B cell (primary cell): ENCODE measurements around the gene ELMO1. TPM values are rescaled to one million over a fixed set of nuclear protein-coding genes. Genes with fewer than 3 reads are reported as not detected.
A peak's percentile ranks its signal among the peaks of the same experiment; 100 is the strongest.

Experiments
- ATAC-seq: fragments of 200-7000 bp; cut with Tn5 transposase; one replicate; pipeline ENCODE4 v1.10.0; 2021; ENCODE audit warnings: low read depth, mild to moderate bottlenecking, moderate number of reproducible peaks, moderate library complexity
- CTCF ChIA-PET: fragments of 350-600 bp; sonication (Branson Sonifier 250); formaldehyde crosslinking; loops from one replicate; lab custom pipeline; 2021; ENCODE audit warnings: antibody characterized with exemption, inconsistent platforms; lab: Charles Lee
- POLR2A ChIA-PET: fragments of 350-600 bp; sonication (Branson Sonifier 250); formaldehyde crosslinking; loops from one replicate; lab custom pipeline; 2021; ENCODE audit warnings: antibody characterized with exemption; lab: Charles Lee
- DNase-seq: peaks from one replicate; pipeline ENCODE4 v3.0.0; 2013
- H2AFZ ChIP-seq: 2 replicates; pipeline ENCODE4 v1.6.1; 2012; ENCODE audit warnings: mild to moderate bottlenecking, low read depth, low read length; ENCODE audit not compliant: insufficient read depth, poor library complexity, severe bottlenecking
- H3K27ac ChIP-seq, 2 donors: 1 replicate in 1 of 2; 2 replicates in 1 of 2; pipeline ENCODE4 v1.5.1; 2012 to 2013; ENCODE audit warnings: low read length in 2 of 2, mild to moderate bottlenecking in 2 of 2, moderate library complexity in 1 of 2
- H3K27me3 ChIP-seq, 4 experiments: fragments of 200-600 bp in 1 of 4; sonication (generic) in 1 of 4; replicated peaks in 1 of 4; 1 replicate in 2 of 4; 2 replicates in 2 of 4; pipeline versions ENCODE4 v1.6.1 to v1.7.0; 2013 to 2016; ENCODE audit warnings: low read length in 3 of 4, mild to moderate bottlenecking in 2 of 4, mixed read lengths in 1 of 4, moderate library complexity in 1 of 4; ENCODE audit not compliant: insufficient read depth in 4 of 4, control insufficient read depth in 3 of 4; ENCODE audit errors: control extremely low read depth in 1 of 4
- H3K36me3 ChIP-seq, 2 experiments: replicated peaks in 1 of 2; 1 replicate in 1 of 2; 2 replicates in 1 of 2; pipeline versions ENCODE4 v1.6.1 to v1.7.1; 2013; ENCODE audit warnings: low read length in 1 of 2; ENCODE audit not compliant: insufficient read depth in 2 of 2, control insufficient read depth in 1 of 2; ENCODE audit errors: control extremely low read depth in 1 of 2, extremely low read depth in 1 of 2
- H3K4me1 ChIP-seq, 2 donors: fragments of 200-600 bp in 1 of 2; sonication (generic) in 1 of 2; 1 replicate in 1 of 2; 2 replicates in 1 of 2; pipeline versions ENCODE4 v1.5.1 to v1.6.1; 2013 to 2017; ENCODE audit warnings: low read length in 2 of 2; ENCODE audit not compliant: control insufficient read depth in 2 of 2, insufficient read depth in 2 of 2
- H3K4me2 ChIP-seq: replicated peaks from 2 replicates; pipeline ENCODE3; 2012; ENCODE audit warnings: mild to moderate bottlenecking, low read depth, low read length; ENCODE audit not compliant: poor library complexity, severe bottlenecking
- H3K4me3 ChIP-seq, 5 experiments: fragments of 200-600 bp in 1 of 5; sonication (generic) in 1 of 5; 1 replicate in 3 of 5; 2 replicates in 2 of 5; pipeline versions ENCODE4 v1.5.1 to v1.7.0; 2011 to 2016; ENCODE audit warnings: low read length in 4 of 5, mild to moderate bottlenecking in 4 of 5, low read depth in 2 of 5, control low read depth in 1 of 5, moderate library complexity in 1 of 5; ENCODE audit not compliant: insufficient read depth in 1 of 5; ENCODE audit errors: control extremely low read depth in 1 of 5, extremely low read depth in 1 of 5
- H3K79me2 ChIP-seq: fragments of 200-600 bp; sonication (generic); one replicate; pipeline ENCODE4 v1.6.0; 2016; ENCODE audit warnings: low read length; ENCODE audit not compliant: control insufficient read depth, insufficient read depth
- H3K9ac ChIP-seq: fragments of 200-600 bp; sonication (generic); 2 replicates; pipeline ENCODE4 v1.6.1; 2017; ENCODE audit warnings: mild to moderate bottlenecking, low read length, moderate library complexity
- H3K9me3 ChIP-seq, 3 donors: one replicate each; pipeline versions ENCODE4 v1.6.1 to v1.7.1; 2013; ENCODE audit warnings: low read length in 2 of 3; ENCODE audit not compliant: control insufficient read depth in 2 of 3, insufficient read depth in 1 of 3; ENCODE audit errors: control extremely low read depth in 1 of 3
- H4K20me1 ChIP-seq: 2 replicates; pipeline ENCODE4 v1.6.0; 2012; ENCODE audit warnings: mild to moderate bottlenecking, low read length; ENCODE audit not compliant: insufficient read depth, control insufficient read depth, poor library complexity, severe bottlenecking
- H3K27ac Mint-ChIP-seq: one replicate; pipeline ENCODE4 v1.8.0; 2021; ENCODE audit warnings: mixed read lengths
- H3K27me3 Mint-ChIP-seq: one replicate; pipeline ENCODE4 v1.8.0; 2021; ENCODE audit warnings: mixed read lengths
- H3K4me1 Mint-ChIP-seq: one replicate; pipeline ENCODE4 v1.8.0; 2021; ENCODE audit warnings: mixed read lengths
- H3K4me3 Mint-ChIP-seq: one replicate; pipeline ENCODE4 v1.8.0; 2021; ENCODE audit warnings: mixed read lengths
- H3K9me3 Mint-ChIP-seq: one replicate; pipeline ENCODE4 v1.8.0; 2022; ENCODE audit warnings: mixed read lengths; ENCODE audit not compliant: insufficient read depth
- CTCF ChIP-seq: fragments of 200-600 bp; IDR thresholded peaks from one replicate; pipeline ENCODE4 v1.8.0; 2022; ENCODE audit warnings: antibody characterized with exemption, mild to moderate bottlenecking
- EZH2 ChIP-seq: IDR thresholded peaks from 2 replicates; pipeline ENCODE4 v1.6.1; 2012; ENCODE audit warnings: borderline replicate concordance, low read depth, mild to moderate bottlenecking, moderate library complexity, low read length; ENCODE audit not compliant: insufficient read depth, poor library complexity, severe bottlenecking
- WGBS: methylation state at CpG from one replicate; pipeline ENCODE4 v1.1.5; 2013; ENCODE audit warnings: missing lambda C conversion rate; ENCODE audit not compliant: insufficient coverage; 5-methylcytosine and 5-hydroxymethylcytosine counted together
- intact Hi-C: fragments of 100-400 bp; cut with micrococcal nuclease; formaldehyde crosslinking; loops from one replicate; pipeline ENCODE4 v1.10.0; 2022
- polyA plus RNA-seq: library from polyadenylated mRNA; depleted of rRNA; stranded (reverse); fragments of >200 nt; gene quantifications from 2 replicates; pipeline ENCODE4 v1.2.3, GENCODE V29; 2012
- total RNA-seq, 2 donors: library from RNA; stranded (reverse); fragments of 120-200 nt in 1 of 2; gene quantifications; 1 replicate in 1 of 2; 2 replicates in 1 of 2; pipeline versions ENCODE4 v1.2.3 to v1.2.4, GENCODE V29; 2013 to 2022

The ELMO1 gene
- total and polyA plus RNA-seq, 2 donors (not counting 1 experiment from before 2014, with no cell fraction given) = 44.7 to 177 TPM

GRCh38 chr7:37446371-37446770, 2.3 kb downstream of the ELMO1 start:
- peaks cover 69% of the 10 kb centered on the region for H3K4me1 Mint-ChIP-seq
- ChIA-PET POLR2A (interaction anchor here (0.8 kb wide), 1 partner anchor 21 kb away, joined by 6 read pairs; no protein-coding TSS in a partner anchor), CTCF (interaction anchor here (0.9 to 7.7 kb wide), 6 partner anchors 16 to 211 kb away, joined by 3 to 67 read pairs (median 10); no protein-coding TSS in a partner anchor)
- Histone ChIP-seq H3K27ac (peak overlapping the region in 1 of 2 donors; percentile 93), H3K9me3 (peaks cover 0 to 4% (median 0%) of the 10 kb centered on the region in 3 donors), H3K36me3 (peaks cover 1 to 7% of the 10 kb centered on the region in 2 experiments), H2AFZ (no peak overlapping the region), H3K4me2 (no peak overlapping the region), H3K4me1 (peaks cover 29 to 30% of the 10 kb centered on the region in 2 donors), H4K20me1 (peaks cover 15% of the 10 kb centered on the region), H3K9ac (no peak overlapping the region), H3K27me3 (no peaks in the 10 kb centered on the region), H3K4me3 (no peak overlapping the region), H3K79me2 (peaks cover 43% of the 10 kb centered on the region)
- TF ChIP-seq EZH2 = no peak
- TF ChIP-seq CTCF = no peak
- DNase-seq (no peak), ATAC-seq (no peak)
- WGBS = 92% methylated on average over 3 of the region's 3 CpGs
- H3K27ac Mint-ChIP-seq = peak overlapping the region; percentile 99
- H3K4me3 Mint-ChIP-seq = peak overlapping the region; percentile 94
- H3K27me3 Mint-ChIP-seq = no peaks in the 10 kb centered on the region
- H3K9me3 Mint-ChIP-seq = no peaks in the 10 kb centered on the region
- intact Hi-C loops = loop anchor here (2.0 to 5.0 kb wide), 4 partner anchors 386 to 1644 kb away; partner anchors contain the start of genes SEPTIN7 and STARD3NL

- intact Hi-C loops = loop anchor here (2.0 to 5.0 kb wide), 4 partner anchors 387 to 1643 kb away; partner anchors contain the start of genes SEPTIN7 and STARD3NL
- peak overlapping the region in 1 of 2 donors; percentile 93 for H3K27ac ChIP-seq
These were observed 2.9 kb downstream of the ELMO1 start for GRCh38 chr7:37445790-37446189.

More at GRCh38 chr7:37445790-37446189, 2.9 kb downstream of the ELMO1 start:
- ATAC-seq = no peak
- ChIA-PET POLR2A (no interaction called here), CTCF (interaction anchor here (0.9 to 7.7 kb wide), 2 partner anchors 94 to 238 kb away, joined by 4 to 67 read pairs; no protein-coding TSS in a partner anchor)
- Mint-ChIP-seq H3K4me3 (peak overlapping the region; percentile 24), H3K9me3 (no peaks in the 10 kb centered on the region), H3K27me3 (no peaks in the 10 kb centered on the region), H3K27ac (peak overlapping the region; percentile 99), H3K4me1 (peaks cover 75% of the 10 kb centered on the region)
- peaks cover 34 to 35% of the 10 kb centered on the region in 2 donors for H3K4me1 ChIP-seq
- peaks cover 17% of the 10 kb centered on the region for H4K20me1 ChIP-seq
- peaks cover 49% of the 10 kb centered on the region for H3K79me2 ChIP-seq
- H3K4me2 ChIP-seq = no peak overlapping the region
- H3K4me3 ChIP-seq = no peak overlapping the region
- H3K27me3 ChIP-seq = no peaks in the 10 kb centered on the region
- H3K9ac ChIP-seq = no peak overlapping the region
- no peak overlapping the region for H2AFZ ChIP-seq
- peaks cover 0 to 4% (median 0%) of the 10 kb centered on the region in 3 donors for H3K9me3 ChIP-seq
- peaks cover 1 to 7% of the 10 kb centered on the region in 2 experiments for H3K36me3 ChIP-seq
- DNase-seq = no peak
- TF ChIP-seq CTCF (no peak), EZH2 (no peak)
- WGBS = no CpG with 5 or more reads among the region's 1 CpG
